ENCODE results near the gene ZFP92. TPM values are rescaled to one million over a fixed set of nuclear protein-coding genes. Genes with fewer than 3 reads are reported as not detected.

ZFP92 gene
- total RNA-seq, 1 donor from 2014 or later = 0.27 TPM

DNA sequence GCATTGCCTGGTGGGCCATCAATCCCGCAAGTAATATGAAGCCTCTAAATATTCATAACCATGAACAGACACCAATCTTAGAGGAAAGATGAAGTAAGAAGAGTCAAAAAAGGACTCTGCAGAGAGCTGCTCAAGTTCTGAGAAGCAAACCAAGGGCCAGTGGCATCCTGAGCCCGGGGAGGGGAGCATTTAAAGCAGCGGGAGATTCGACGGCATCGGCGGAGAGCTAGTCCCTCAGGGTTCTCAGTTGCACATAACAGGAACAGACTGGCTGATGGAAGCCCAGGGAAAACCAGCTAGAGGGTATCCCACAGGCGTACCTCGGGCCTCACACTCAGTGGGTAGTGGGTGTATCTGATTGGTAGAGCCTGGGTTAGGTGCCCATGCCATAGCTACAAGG is 5.3 kb upstream of the ZFP92 start:
- DNase-seq (ENCODE audit: low read depth) (no peak), FAIRE-seq (no peak)
- Mint-ChIP-seq H3K27ac (ENCODE audit: unreplicated experiment) (no peak overlapping the region), H3K4me1 (ENCODE audit: low read depth, unreplicated experiment) (no peaks in the 10 kb centered on the region), H3K27me3 (ENCODE audit: low read depth, unreplicated experiment) (peaks cover 32% of the 10 kb centered on the region), H3K36me3 (ENCODE audit: low read depth, unreplicated experiment) (no peaks in the 10 kb centered on the region), H3K9me3 (ENCODE audit: unreplicated experiment) (peaks cover 6% of the 10 kb centered on the region), H3K4me3 (ENCODE audit: unreplicated experiment) (no peak overlapping the region)
- Histone ChIP-seq H3K9me3 (ENCODE audit: insufficient read depth, low read depth, low read length) (no peaks in the 10 kb centered on the region), H3K27me3 (ENCODE audit: insufficient read depth, low read length) (peaks cover 4% of the 10 kb centered on the region), H3K36me3 (ENCODE audit: insufficient read depth, low read length) (no peaks in the 10 kb centered on the region), H3K9ac (ENCODE audit: low read length) (no peak overlapping the region), H4K20me1 (ENCODE audit: insufficient read depth, low read length) (no peaks in the 10 kb centered on the region), H3K4me3 (ENCODE audit: insufficient read depth, low read depth, low read length) (no peak overlapping the region), H2AFZ (ENCODE audit: low read depth, low read length) (no peak overlapping the region), H3K4me1 (ENCODE audit: insufficient read depth, low read length) (no peaks in the 10 kb centered on the region), H3K27ac (ENCODE audit: low read depth, low read length) (no peak overlapping the region), H3K4me2 (ENCODE audit: low read length) (no peak overlapping the region), H3K79me2 (ENCODE audit: insufficient read depth, low read length) (no peaks in the 10 kb centered on the region)
- TF ChIP-seq EZH2 (IDR thresholded peaks at IDR 0.05; ENCODE audit: insufficient read depth, low read length) = no peak
- TF ChIP-seq, protein P1, sequence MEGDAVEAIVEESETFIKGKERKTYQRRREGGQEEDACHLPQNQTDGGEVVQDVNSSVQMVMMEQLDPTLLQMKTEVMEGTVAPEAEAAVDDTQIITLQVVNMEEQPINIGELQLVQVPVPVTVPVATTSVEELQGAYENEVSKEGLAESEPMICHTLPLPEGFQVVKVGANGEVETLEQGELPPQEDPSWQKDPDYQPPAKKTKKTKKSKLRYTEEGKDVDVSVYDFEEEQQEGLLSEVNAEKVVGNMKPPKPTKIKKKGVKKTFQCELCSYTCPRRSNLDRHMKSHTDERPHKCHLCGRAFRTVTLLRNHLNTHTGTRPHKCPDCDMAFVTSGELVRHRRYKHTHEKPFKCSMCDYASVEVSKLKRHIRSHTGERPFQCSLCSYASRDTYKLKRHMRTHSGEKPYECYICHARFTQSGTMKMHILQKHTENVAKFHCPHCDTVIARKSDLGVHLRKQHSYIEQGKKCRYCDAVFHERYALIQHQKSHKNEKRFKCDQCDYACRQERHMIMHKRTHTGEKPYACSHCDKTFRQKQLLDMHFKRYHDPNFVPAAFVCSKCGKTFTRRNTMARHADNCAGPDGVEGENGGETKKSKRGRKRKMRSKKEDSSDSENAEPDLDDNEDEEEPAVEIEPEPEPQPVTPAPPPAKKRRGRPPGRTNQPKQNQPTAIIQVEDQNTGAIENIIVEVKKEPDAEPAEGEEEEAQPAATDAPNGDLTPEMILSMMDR (IDR thresholded peaks at IDR 0.05; ENCODE audit: insufficient read depth, low read depth, low read length) = no peak

DNA sequence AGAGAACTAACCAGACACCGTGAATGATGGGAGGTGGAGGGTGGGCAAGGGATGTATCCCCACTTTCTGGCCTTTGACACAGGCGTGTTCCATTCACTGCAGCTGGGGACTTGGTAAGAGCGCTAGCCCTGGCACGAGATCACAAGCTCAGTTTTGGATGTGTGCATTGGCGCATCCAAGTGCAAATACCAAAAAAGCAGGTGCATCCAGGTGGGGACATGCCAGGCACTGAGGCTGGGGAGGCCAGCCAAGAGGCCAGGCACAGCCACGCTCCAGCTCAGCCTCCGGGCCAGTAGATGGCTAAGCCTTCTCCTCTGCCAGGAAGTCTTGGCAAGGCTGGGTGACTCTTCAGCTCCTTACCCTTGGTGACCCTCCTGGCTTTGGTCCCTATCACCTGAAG is 4.4 kb upstream of the ZFP92 start:
- no peak for FAIRE-seq

DNA sequence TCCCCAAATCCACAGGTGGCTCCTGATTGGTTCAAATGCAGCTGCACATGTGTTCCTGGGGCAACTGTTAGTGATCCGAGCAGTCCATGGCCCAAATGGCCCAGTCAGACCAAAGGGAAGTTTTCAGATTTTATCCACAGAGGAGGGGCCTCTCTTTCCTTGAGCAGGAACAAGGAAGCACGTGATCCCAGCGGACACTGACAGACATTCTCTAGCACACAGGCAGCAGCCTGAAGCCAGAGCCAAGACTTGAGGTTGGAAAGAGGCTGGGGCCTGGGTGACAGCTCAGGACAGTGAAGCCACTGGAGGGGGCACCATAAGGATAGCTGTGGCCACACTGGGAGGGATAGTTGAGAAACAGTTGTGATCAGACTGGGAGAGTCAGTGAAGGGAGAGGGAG is 3.5 kb upstream of the ZFP92 start:
- peaks cover 41% of the 10 kb centered on the region for H3K27me3 Mint-ChIP-seq (ENCODE audit: low read depth, unreplicated experiment)
- H3K4me1 ChIP-seq (ENCODE audit: insufficient read depth, low read length) = no peaks in the 10 kb centered on the region
- H2AFZ ChIP-seq (ENCODE audit: low read depth, low read length) = no peak overlapping the region
- H3K9ac ChIP-seq (ENCODE audit: low read length) = no peak overlapping the region
- no peaks in the 10 kb centered on the region for H3K9me3 ChIP-seq (ENCODE audit: insufficient read depth, low read depth, low read length)
- no peaks in the 10 kb centered on the region for H3K36me3 Mint-ChIP-seq (ENCODE audit: low read depth, unreplicated experiment)
- peaks cover 4% of the 10 kb centered on the region for H3K27me3 ChIP-seq (ENCODE audit: insufficient read depth, low read length)
- no peaks in the 10 kb centered on the region for H4K20me1 ChIP-seq (ENCODE audit: insufficient read depth, low read length)
- no peaks in the 10 kb centered on the region for H3K9me3 Mint-ChIP-seq (ENCODE audit: unreplicated experiment)
- H3K36me3 ChIP-seq (ENCODE audit: insufficient read depth, low read length) = no peaks in the 10 kb centered on the region
- no peaks in the 10 kb centered on the region for H3K79me2 ChIP-seq (ENCODE audit: insufficient read depth, low read length)
- H3K4me3 ChIP-seq (ENCODE audit: insufficient read depth, low read depth, low read length) = no peak overlapping the region
- no peak overlapping the region for H3K4me3 Mint-ChIP-seq (ENCODE audit: unreplicated experiment)
- H3K27ac Mint-ChIP-seq (ENCODE audit: unreplicated experiment) = no peak overlapping the region
- H3K27ac ChIP-seq (ENCODE audit: low read depth, low read length) = no peak overlapping the region
- H3K4me1 Mint-ChIP-seq (ENCODE audit: low read depth, unreplicated experiment) = no peaks in the 10 kb centered on the region
- no peak for FAIRE-seq
- TF ChIP-seq EZH2 (IDR thresholded peaks at IDR 0.05; ENCODE audit: insufficient read depth, low read length) = no peak
- TF ChIP-seq, protein P1 (IDR thresholded peaks at IDR 0.05; ENCODE audit: insufficient read depth, low read depth, low read length) = no peak
- no peak for DNase-seq (ENCODE audit: low read depth)
- H3K4me2 ChIP-seq (ENCODE audit: low read length) = no peak overlapping the region

More for the DNA sequence above, 4.4 kb upstream of the ZFP92 start:
- no peaks in the 10 kb centered on the region for H4K20me1 ChIP-seq (ENCODE audit: insufficient read depth, low read length)
- Mint-ChIP-seq H3K27ac (ENCODE audit: unreplicated experiment) (no peak overlapping the region), H3K4me3 (ENCODE audit: unreplicated experiment) (no peak overlapping the region), H3K9me3 (ENCODE audit: unreplicated experiment) (peaks cover 3% of the 10 kb centered on the region), H3K27me3 (ENCODE audit: low read depth, unreplicated experiment) (peaks cover 35% of the 10 kb centered on the region), H3K4me1 (ENCODE audit: low read depth, unreplicated experiment) (no peaks in the 10 kb centered on the region), H3K36me3 (ENCODE audit: low read depth, unreplicated experiment) (no peaks in the 10 kb centered on the region)
- no peaks in the 10 kb centered on the region for H3K9me3 ChIP-seq (ENCODE audit: insufficient read depth, low read depth, low read length)
- no peak for TF ChIP-seq EZH2 (IDR thresholded peaks at IDR 0.05; ENCODE audit: insufficient read depth, low read length)
- TF ChIP-seq, protein P1 (IDR thresholded peaks at IDR 0.05; ENCODE audit: insufficient read depth, low read depth, low read length) = no peak
- peaks cover 4% of the 10 kb centered on the region for H3K27me3 ChIP-seq (ENCODE audit: insufficient read depth, low read length)
- no peak overlapping the region for H2AFZ ChIP-seq (ENCODE audit: low read depth, low read length)
- no peaks in the 10 kb centered on the region for H3K36me3 ChIP-seq (ENCODE audit: insufficient read depth, low read length)
- no peaks in the 10 kb centered on the region for H3K4me1 ChIP-seq (ENCODE audit: insufficient read depth, low read length)
- no peaks in the 10 kb centered on the region for H3K79me2 ChIP-seq (ENCODE audit: insufficient read depth, low read length)
- no peak overlapping the region for H3K4me3 ChIP-seq (ENCODE audit: insufficient read depth, low read depth, low read length)
- no peak for DNase-seq (ENCODE audit: low read depth)
- no peak overlapping the region for H3K27ac ChIP-seq (ENCODE audit: low read depth, low read length)
- no peak overlapping the region for H3K9ac ChIP-seq (ENCODE audit: low read length)
- H3K4me2 ChIP-seq (ENCODE audit: low read length) = no peak overlapping the region

Data from astrocyte (in vitro differentiated cells and primary cell).